Heart left ventricle (tissue), 16 donors: Measurements from ENCODE around the gene SUSD1. TPM values are rescaled to one million over a fixed set of nuclear protein-coding genes. Genes with fewer than 3 reads are reported as not detected.

Experiments used
- ATAC-seq, 4 donors: fragments of 200-7000 bp; cut with Tn5 transposase; one replicate each; pipeline ENCODE4 v1.9.1; 2020 to 2022; ENCODE audit warnings: moderate library complexity in 4 of 4, mild to moderate bottlenecking in 3 of 4, moderate number of reproducible peaks in 1 of 4
- DNase-seq, 5 donors: peaks; one replicate each; pipeline ENCODE4 v3.0.0-alpha.2; 2020
- H3K27ac ChIP-seq, 12 donors: fragments of 200-600 bp; sonication (generic) in 4 of 12; one replicate each; pipeline versions ENCODE4 v1.5.0 to v1.8.0; 2016 to 2022; ENCODE audit warnings: mild to moderate bottlenecking in 2 of 12
- H3K27me3 ChIP-seq, 9 donors: fragments of 200-600 bp; sonication (generic) in 2 of 9; one replicate each; pipeline versions ENCODE4 v1.5.1 to v1.8.0; 2016 to 2022; ENCODE audit warnings: mild to moderate bottlenecking in 3 of 9
- H3K36me3 ChIP-seq, 9 donors: fragments of 200-600 bp; sonication (generic) in 2 of 9; one replicate each; pipeline versions ENCODE4 v1.5.0 to v1.8.0; 2018 to 2022; ENCODE audit warnings: mild to moderate bottlenecking in 2 of 9
- H3K4me1 ChIP-seq, 12 donors: fragments of 200-600 bp; sonication (generic) in 4 of 12; one replicate each; pipeline versions ENCODE4 v1.5.0 to v1.8.0; 2016 to 2022; ENCODE audit warnings: mild to moderate bottlenecking in 3 of 12
- H3K4me3 ChIP-seq, 12 donors: fragments of 200-600 bp; sonication (generic) in 4 of 12; one replicate each; pipeline versions ENCODE4 v1.5.0 to v1.8.0; 2017 to 2022; ENCODE audit warnings: mild to moderate bottlenecking in 9 of 12, moderate library complexity in 4 of 12
- H3K9me3 ChIP-seq, 12 donors: fragments of 200-600 bp; sonication (generic) in 4 of 12; one replicate each; pipeline versions ENCODE4 v1.5.0 to v1.8.0; 2016 to 2022; ENCODE audit warnings: mild to moderate bottlenecking in 1 of 12
- POLR2A ChIP-seq, 2 donors: fragments of 450-650 bp; IDR thresholded peaks; one replicate each; pipeline ENCODE4 v1.6.1; 2017; ENCODE audit warnings: antibody characterized with exemption in 2 of 2, mild to moderate bottlenecking in 2 of 2, moderate library complexity in 2 of 2
- WGBS, 4 donors: extraction: QIAGEN DNeasy Blood & Tissue Kit in 2 of 4; methylation state at CpG; one replicate each; pipeline versions ENCODE4 v1.1.5 to v1.1.7; 2013 to 2018; 5-methylcytosine and 5-hydroxymethylcytosine counted together
- intact Hi-C, 10 donors: fragments of 100-400 bp; cut with DNase I; formaldehyde crosslinking; loops; one replicate each; pipeline versions ENCODE4 v1.11.1 to v1.14.2; 2022
- polyA plus RNA-seq, 2 donors: library from polyadenylated mRNA; stranded (reverse); fragments of 200-250 nt; gene quantifications; one replicate each; pipeline ENCODE4 v1.2.3, GENCODE V29; 2013
- total RNA-seq, 9 donors: library from RNA; depleted of rRNA in 2 of 9; stranded (reverse); fragments of >200 nt in 2 of 9; fragmentation: NEBNext Ultra II Directional in 3 of 9; extraction: Animal tissue kit (Norgen Biotek cat#: 25700) in 3 of 9; gene quantifications; one replicate each; pipeline versions ENCODE4 v1.1.0 to v1.2.4, GENCODE V29; 2016 to 2023
- TF ChIP-seq, protein P1 (sequence below), 12 donors: fragments of 200-600 bp; sonication (generic) in 4 of 12; IDR thresholded peaks; one replicate each; pipeline versions ENCODE4 v1.5.0 to v1.8.0; 2018 to 2022; ENCODE audit warnings: antibody characterized with exemption in 12 of 12, mild to moderate bottlenecking in 5 of 12
- donor health status: ischemic (EF 13 %, LVEDD 7.1; RV severe dilation, severe dysfunction).
- donor health status: healthy with polysubstance abuse.
- donor health status: DM: no; HTN: yes; CAD: no.
- donor health status: DM: no; HTN: no; CAD: no.
- donor health status: ischemic (EF 25% LVEDD 6.9; RV normal size, moderate dysfunction).
- donor health status: ischemic (EF 25% LVEDD 5.7; RV mildly dilated, moderate dysfunction).
- donor health status: healthy.
- donor health status: DM: yes; HTN: yes; CAD: no.
- donor health status: ischemic (EF 35%, LVEDD 5.7; RV mildly dilated, moderate dysfunction).
- donor health status: nonischemic (EF 11% LVEDD 7.7; RV severe dilation, severe dysfunction).
- donor health status: DM: yes; HTN: yes; CAD: no.
- donor health status: PGD.
- donor health status: ischemic (EF 29% LVEDD 5.4; RV normal size, mild dysfunction).
- donor health status: nonischemic (EF 23%, LVEDD 6.1; RV moderate dilation, normal function).

The SUSD1 gene
- total and polyA plus RNA-seq, 11 donors, result 1.0 to 22.7 (median 6.0) TPM

DNA sequence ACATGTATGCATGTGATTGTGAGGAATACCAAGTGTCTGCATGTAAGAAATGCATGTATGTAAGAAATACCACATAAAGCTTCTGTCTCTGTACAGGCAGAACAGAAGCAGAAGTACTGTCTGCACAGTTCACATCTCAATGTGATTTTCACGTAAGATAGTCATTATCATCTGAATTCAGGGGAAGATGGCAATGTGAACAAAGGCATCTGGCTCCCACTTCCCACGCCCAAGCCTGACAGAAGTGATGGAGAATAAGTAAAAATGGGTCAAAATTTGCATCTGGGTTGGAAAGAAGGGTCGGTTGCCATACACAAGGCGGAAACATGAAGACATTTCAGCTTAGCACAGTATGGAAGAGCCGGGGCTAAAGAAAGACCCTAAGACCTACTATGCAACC is 71.7 kb downstream of the SUSD1 start:
- ATAC-seq, result no peak
- intact Hi-C loops, result loop anchor here in 1 of 10 donors (10.0 kb wide), 1 partner anchor 61 kb away; no protein-coding TSS in a partner anchor
- 95 to 98% (median 96%) methylated on average over 5 of the region's 5 CpGs for WGBS, 4 donors

DNA sequence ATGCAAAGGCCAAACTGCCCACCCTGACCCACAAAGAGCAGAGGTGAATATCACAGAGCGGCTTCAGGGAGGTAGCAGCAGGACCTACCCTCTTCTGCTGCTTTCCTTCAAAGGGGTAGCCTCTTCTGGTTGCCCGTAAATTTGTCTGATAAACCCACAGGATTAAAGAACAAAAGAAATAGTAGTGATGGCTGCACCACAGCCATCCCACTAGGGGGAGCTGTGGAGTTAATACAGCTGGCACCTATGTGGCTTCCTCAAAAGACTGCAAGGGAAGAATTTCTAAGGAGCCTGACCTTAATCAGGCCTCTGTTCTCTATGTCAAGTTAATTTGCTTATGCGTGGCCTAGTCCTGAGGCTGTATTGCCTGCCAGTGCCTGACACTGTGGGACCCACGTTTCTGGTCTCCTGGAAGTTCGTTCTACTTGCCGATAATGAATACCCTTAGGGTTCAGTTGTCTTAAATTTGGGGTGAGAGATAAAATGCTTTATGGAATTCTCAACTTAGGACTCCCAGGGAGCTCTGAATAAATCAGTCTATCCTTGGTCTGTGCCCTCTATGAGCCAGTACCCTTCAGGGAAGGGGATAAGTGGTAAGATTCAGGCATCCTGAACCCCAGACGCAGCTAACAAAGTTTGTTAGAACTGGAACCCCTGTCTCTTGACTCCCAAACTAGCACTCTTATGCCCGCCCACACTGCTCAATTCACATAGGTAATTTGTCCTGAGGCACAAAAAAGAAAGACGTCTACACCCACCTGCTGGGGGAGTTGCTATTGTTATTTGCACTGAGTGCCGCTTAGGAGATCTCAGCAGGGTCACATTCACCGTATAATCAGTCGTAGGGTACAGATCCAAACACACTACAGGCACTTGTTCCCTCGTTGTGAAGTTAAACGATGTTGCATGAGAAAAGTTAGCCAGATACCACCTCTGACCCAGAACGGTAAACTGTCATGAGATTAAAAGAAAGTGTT is 77.1 kb downstream of the SUSD1 start:
- peak; percentile 42 to 86 (median 82) for ATAC-seq
- no peak overlapping the region for H3K27ac ChIP-seq
- no peak overlapping the region for H3K4me3 ChIP-seq

More for the DNA sequence above, 71.7 kb downstream of the SUSD1 start:
- no peak for DNase-seq
- peak overlapping the region in 1 of 12 donors; percentile 82 for H3K27ac ChIP-seq
- H3K27me3 ChIP-seq, result no peaks in the 10 kb centered on the region
- no peak for TF ChIP-seq POLR2A (IDR thresholded peaks at IDR 0.05)
- TF ChIP-seq, protein P1, sequence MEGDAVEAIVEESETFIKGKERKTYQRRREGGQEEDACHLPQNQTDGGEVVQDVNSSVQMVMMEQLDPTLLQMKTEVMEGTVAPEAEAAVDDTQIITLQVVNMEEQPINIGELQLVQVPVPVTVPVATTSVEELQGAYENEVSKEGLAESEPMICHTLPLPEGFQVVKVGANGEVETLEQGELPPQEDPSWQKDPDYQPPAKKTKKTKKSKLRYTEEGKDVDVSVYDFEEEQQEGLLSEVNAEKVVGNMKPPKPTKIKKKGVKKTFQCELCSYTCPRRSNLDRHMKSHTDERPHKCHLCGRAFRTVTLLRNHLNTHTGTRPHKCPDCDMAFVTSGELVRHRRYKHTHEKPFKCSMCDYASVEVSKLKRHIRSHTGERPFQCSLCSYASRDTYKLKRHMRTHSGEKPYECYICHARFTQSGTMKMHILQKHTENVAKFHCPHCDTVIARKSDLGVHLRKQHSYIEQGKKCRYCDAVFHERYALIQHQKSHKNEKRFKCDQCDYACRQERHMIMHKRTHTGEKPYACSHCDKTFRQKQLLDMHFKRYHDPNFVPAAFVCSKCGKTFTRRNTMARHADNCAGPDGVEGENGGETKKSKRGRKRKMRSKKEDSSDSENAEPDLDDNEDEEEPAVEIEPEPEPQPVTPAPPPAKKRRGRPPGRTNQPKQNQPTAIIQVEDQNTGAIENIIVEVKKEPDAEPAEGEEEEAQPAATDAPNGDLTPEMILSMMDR (IDR thresholded peaks at IDR 0.05), result no peak
- H3K4me1 ChIP-seq, result peaks cover 0 to 46% (median 0%) of the 10 kb centered on the region in 12 donors
- H3K36me3 ChIP-seq, result peaks cover 0 to 7% (median 0%) of the 10 kb centered on the region in 9 donors
- H3K4me3 ChIP-seq, result no peak overlapping the region
- H3K9me3 ChIP-seq, result no peaks in the 10 kb centered on the region

DNA sequence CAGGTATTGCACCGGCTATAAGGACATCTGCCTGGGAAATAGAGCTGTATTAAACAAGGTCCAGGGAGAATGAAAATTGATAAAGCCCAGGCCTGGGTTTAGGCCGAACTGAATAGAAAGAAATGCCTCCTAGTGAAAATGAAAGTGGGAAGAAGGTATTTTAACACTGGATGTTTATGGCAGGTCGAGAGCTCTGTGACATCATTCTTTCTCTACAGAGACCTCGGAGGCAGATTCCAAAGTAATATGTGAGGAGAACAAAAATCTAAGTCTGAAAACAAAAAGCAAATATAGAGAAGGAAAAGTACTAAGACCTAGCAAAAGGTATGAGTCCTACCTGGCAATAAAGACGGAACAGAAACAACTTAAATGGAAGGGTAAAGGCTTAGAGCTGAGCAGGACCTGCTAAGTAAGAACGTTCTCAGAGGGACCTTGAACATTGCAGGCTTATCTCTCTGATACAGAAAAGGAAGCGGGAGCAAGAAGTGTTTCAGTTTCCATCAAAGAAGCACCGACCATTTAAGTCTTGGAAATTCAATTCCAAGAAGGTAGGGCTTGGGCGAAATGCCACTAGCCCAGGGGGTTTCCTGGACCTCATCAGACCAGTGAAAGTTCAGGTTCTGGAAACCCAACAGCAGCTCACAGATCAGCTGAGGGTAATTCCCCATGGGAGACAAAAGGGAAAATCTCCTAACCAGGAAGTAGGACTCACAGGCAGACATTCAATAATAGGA is 80.0 kb downstream of the SUSD1 start:
- peak in 1 of 4 donors; percentile 37 for ATAC-seq
- Histone ChIP-seq H3K27ac (peak overlapping the region in 5 of 12 donors; percentile 12 to 40 (median 22)), H3K27me3 (no peaks in the 10 kb centered on the region), H3K4me1 (peaks cover 0 to 34% (median 0%) of the 10 kb centered on the region in 12 donors), H3K9me3 (no peaks in the 10 kb centered on the region), H3K4me3 (no peak overlapping the region), H3K36me3 (peaks cover 0 to 14% (median 0%) of the 10 kb centered on the region in 9 donors)
- no peak for DNase-seq
- WGBS, 4 donors, result 59 to 69% (median 65%) methylated on average over 9 of the region's 9 CpGs
- intact Hi-C loops, result loop anchor here in 8 of 10 donors (2.0 to 10.0 kb wide), 8 partner anchors 237 to 730 kb away; partner anchors contain the start of genes PTBP3 (in 6 of the 8) and INIP (in 3 of the 8)
- TF ChIP-seq, protein P1 (IDR thresholded peaks at IDR 0.05), result no peak
- no peak for TF ChIP-seq POLR2A (IDR thresholded peaks at IDR 0.05)

More for the DNA sequence above, 77.1 kb downstream of the SUSD1 start:
- whole genome bisulfite sequencing, 4 donors, result 72 to 77% (median 73%) methylated on average over 14 to 15 of the region's 15 CpGs
- peaks cover 0 to 7% (median 0%) of the 10 kb centered on the region in 9 donors for H3K36me3 ChIP-seq
- TF ChIP-seq POLR2A (IDR thresholded peaks at IDR 0.05), result no peak
- TF ChIP-seq, protein P1 (IDR thresholded peaks at IDR 0.05), result peak; percentile 79 to 95 (median 90)
- peak in 4 of 5 donors; percentile 47 to 68 (median 54) for DNase-seq
- peaks cover 0 to 53% (median 0%) of the 10 kb centered on the region in 12 donors for H3K4me1 ChIP-seq
- H3K27me3 ChIP-seq, result no peaks in the 10 kb centered on the region
- H3K9me3 ChIP-seq, result no peaks in the 10 kb centered on the region
- intact Hi-C loops, result loop anchor here in 8 of 10 donors (1.0 to 10.0 kb wide), 9 partner anchors 234 to 727 kb away; partner anchors contain the start of genes PTBP3 (in 6 of the 8) and INIP (in 3 of the 8)
